GM23338 (cell line): ENCODE results near the gene FNIP2.

Source experiments
- CTCF ChIP-seq, 2 experiments: fragments of 200-600 bp in 1 of 2; sonication (generic) in 1 of 2; conservative IDR thresholded peaks; 2 replicates each; pipeline versions ENCODE4 v1.5.1 to v1.6.1; 2016 to 2017; ENCODE audit warnings: antibody characterized with exemption in 2 of 2, low read depth in 2 of 2, mild to moderate bottlenecking in 2 of 2, moderate library complexity in 1 of 2
- EZH2 ChIP-seq: fragments of 200-600 bp; sonication (generic); IDR thresholded peaks from one replicate; pipeline ENCODE4 v1.8.0; 2017; ENCODE audit warnings: antibody characterized with exemption, mild to moderate bottlenecking, low read depth; ENCODE audit not compliant: unreplicated experiment

DNA sequence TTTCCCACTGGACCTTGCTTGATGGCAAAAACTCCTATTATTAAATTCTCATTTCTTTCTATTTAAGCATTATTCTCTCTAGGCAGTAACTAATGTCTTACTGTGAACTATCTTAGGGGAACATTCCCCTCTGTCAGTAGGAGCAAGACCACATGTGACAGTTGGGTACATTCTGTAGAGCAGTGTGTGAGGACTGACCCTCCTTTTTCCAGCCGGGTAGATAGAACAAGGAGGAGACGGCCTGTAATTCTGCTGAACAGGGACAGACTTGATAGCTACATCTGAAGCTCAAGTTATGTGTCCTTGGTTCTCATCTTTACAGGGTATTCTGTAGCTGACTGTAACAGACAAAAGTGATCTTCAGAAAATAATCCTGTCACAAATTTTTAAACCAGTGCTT is 43.3 kb downstream of the FNIP2 start:
- TF ChIP-seq EZH2 (no peak), CTCF (conservative IDR thresholded peaks at IDR 0.05; ENCODE audit: low read depth in 2 of 2) (no peak)
